A549 (cell line): Measurements from ENCODE around the gene COMT. TPM values are rescaled to one million over a fixed set of nuclear protein-coding genes. Genes with fewer than 3 reads are reported as not detected.

Experiments
- ATAC-seq, 2 experiments: fragments of 200-7000 bp in 1 of 2; fragments of >200 bp in 1 of 2; cut with Nextera tagmentation in 1 of 2; cut with Tn5 transposase in 1 of 2; 3 replicates each; pipeline versions ENCODE4 v1.8.0 to v1.9.1; 2018 to 2020; ENCODE audit warnings: mild to moderate bottlenecking in 1 of 2, moderate library complexity in 1 of 2
- CTCF ChIA-PET: fragments of 300-600 bp; sonication (Branson Sonifier 250); formaldehyde crosslinking; extraction: SDS; loops from one replicate; lab custom pipeline; 2021; ENCODE audit warnings: antibody characterized with exemption, inconsistent platforms; lab: Yijun Ruan, JAX
- POLR2A ChIA-PET: fragments of 350-600 bp; formaldehyde crosslinking; extraction: SDS; loops from one replicate; lab custom pipeline; 2021; ENCODE audit warnings: antibody characterized with exemption, inconsistent platforms; lab: Yijun Ruan, JAX
- DNase-seq, 2 experiments: peaks; one replicate each; pipeline versions ENCODE4 v3.0.0 to v3.0.0-alpha.2; 2011 to 2016; ENCODE audit warnings: low read depth in 1 of 2, low spot score in 1 of 2
- FAIRE-seq: peaks from 2 replicates; lab custom pipeline; 2011; peaks lifted over from hg19 to GRCh38; lab: Jason Lieb, UNC
- H3K27ac ChIP-seq, 2 experiments: fragments of >200 bp; sonication (Bioruptor Twin); formaldehyde crosslinking; 3 replicates each; pipeline ENCODE4 v1.5.1; 2016 to 2017
- H3K4me1 ChIP-seq: fragments of >200 bp; sonication (Bioruptor Twin); formaldehyde crosslinking; 3 replicates; pipeline ENCODE4 v1.6.1; 2016
- H3K4me2 ChIP-seq: fragments of >200 bp; sonication (Bioruptor Twin); formaldehyde crosslinking; 3 replicates; pipeline ENCODE4 v1.6.1; 2016
- H3K4me3 ChIP-seq: fragments of >200 bp; sonication (Bioruptor Twin); formaldehyde crosslinking; 3 replicates; pipeline ENCODE4 v1.5.1; 2016
- H3K9me3 ChIP-seq: fragments of >200 bp; sonication (Bioruptor Twin); formaldehyde crosslinking; 3 replicates; pipeline ENCODE4 v1.6.1; 2016
- ATOH8 ChIP-seq: fragments of 250-450 bp; sonication (Bioruptor Pico); IDR thresholded peaks from 2 replicates; pipeline ENCODE4 v1.5.0; 2020; ENCODE audit warnings: low read depth, mild to moderate bottlenecking, moderate library complexity
- CHD2 ChIP-seq: fragments of 150-350 bp; IDR thresholded peaks from 2 replicates; pipeline ENCODE4 v1.6.1; 2014; ENCODE audit warnings: low read length; ENCODE audit not compliant: partially characterized antibody
- EHF ChIP-seq: fragments of 250-450 bp; sonication (Bioruptor Pico); IDR thresholded peaks from 2 replicates; pipeline ENCODE4 v1.5.0; 2020; ENCODE audit warnings: mild to moderate bottlenecking
- EP300 ChIP-seq, 2 experiments: fragments of >200 bp; sonication (Bioruptor Twin); formaldehyde crosslinking; IDR thresholded peaks; 2 replicates in 1 of 2; 3 replicates in 1 of 2; pipeline ENCODE4 v1.6.1; 2016 to 2017
- FOSL2 ChIP-seq, 2 experiments: fragments of 450-650 bp in 1 of 2; fragments of >200 bp in 1 of 2; sonication (Bioruptor Twin) in 1 of 2; formaldehyde crosslinking; IDR thresholded peaks; 2 replicates each; pipeline versions ENCODE4 v1.5.0 to v1.6.1; 2016 to 2020; ENCODE audit warnings: mild to moderate bottlenecking in 1 of 2, moderate library complexity in 1 of 2
- GATA3 ChIP-seq: IDR thresholded peaks from 2 replicates; pipeline ENCODE4 v1.6.1; 2012; ENCODE audit warnings: borderline replicate concordance
- HOXA7 ChIP-seq: fragments of 250-450 bp; sonication (Bioruptor Pico); IDR thresholded peaks from 2 replicates; pipeline ENCODE4 v1.5.0; 2020; ENCODE audit warnings: mild to moderate bottlenecking, moderate library complexity
- JUN ChIP-seq, 2 experiments: fragments of >200 bp; sonication (Bioruptor Twin); formaldehyde crosslinking; IDR thresholded peaks; 2 replicates in 1 of 2; 3 replicates in 1 of 2; pipeline ENCODE4 v1.6.1; 2016 to 2017
- JUNB ChIP-seq: fragments of >200 bp; sonication (Bioruptor Twin); formaldehyde crosslinking; IDR thresholded peaks from 2 replicates; pipeline ENCODE4 v1.6.1; 2016
- KDM1A ChIP-seq: fragments of 200-600 bp; sonication (generic); IDR thresholded peaks from 2 replicates; pipeline ENCODE4 v1.6.1; 2016; ENCODE audit warnings: low read depth, mild to moderate bottlenecking
- KDM5A ChIP-seq: fragments of 200-600 bp; sonication (generic); IDR thresholded peaks from 2 replicates; pipeline ENCODE4 v1.6.1; 2016; ENCODE audit warnings: antibody characterized with exemption, mild to moderate bottlenecking
- NPAS2 ChIP-seq: fragments of 250-450 bp; sonication (Bioruptor Pico); IDR thresholded peaks from 2 replicates; pipeline ENCODE4 v1.8.0; 2022; ENCODE audit warnings: mild to moderate bottlenecking, moderate library complexity, borderline replicate concordance
- NR3C1 ChIP-seq: fragments of >200 bp; sonication (Bioruptor Twin); formaldehyde crosslinking; IDR thresholded peaks from 3 replicates; pipeline ENCODE4 v1.6.1; 2017
- PHF8 ChIP-seq: fragments of 200-600 bp; sonication (generic); IDR thresholded peaks from 2 replicates; pipeline ENCODE4 v1.6.1; 2016; ENCODE audit warnings: low read depth, mild to moderate bottlenecking, antibody characterized with exemption, moderate library complexity, borderline replicate concordance
- POLR2AphosphoS2 ChIP-seq: conservative IDR thresholded peaks from 2 replicates; pipeline ENCODE4 v1.6.1; 2012; ENCODE audit warnings: low read length, improper control_type of control experiment, inconsistent platforms
- RARB ChIP-seq: fragments of 250-450 bp; sonication (Bioruptor Pico); IDR thresholded peaks from 2 replicates; pipeline ENCODE4 v1.8.0; 2021; ENCODE audit warnings: mild to moderate bottlenecking, moderate library complexity
- RCOR1 ChIP-seq: fragments of 150-350 bp; IDR thresholded peaks from 2 replicates; pipeline ENCODE4 v1.6.1; 2014; ENCODE audit warnings: antibody characterized with exemption, low read length, low read depth
- RFX5 ChIP-seq: fragments of 450-650 bp; IDR thresholded peaks from 2 replicates; pipeline ENCODE4 v1.7.1; 2014; ENCODE audit warnings: antibody characterized with exemption, mild to moderate bottlenecking, moderate library complexity
- SMC3 ChIP-seq: fragments of >200 bp; sonication (Bioruptor Twin); formaldehyde crosslinking; IDR thresholded peaks from 3 replicates; pipeline ENCODE4 v1.6.1; 2018; ENCODE audit warnings: inconsistent platforms
- TP53 ChIP-seq: fragments of 250-450 bp; sonication (Bioruptor Pico); IDR thresholded peaks from 2 replicates; pipeline ENCODE4 v1.5.0; 2021; ENCODE audit warnings: mild to moderate bottlenecking, moderate library complexity
- ZC3H11A ChIP-seq: fragments of 450-650 bp; IDR thresholded peaks from 2 replicates; pipeline ENCODE4 v1.6.1; 2014; ENCODE audit warnings: antibody characterized with exemption, mild to moderate bottlenecking
- ZFP36 ChIP-seq: fragments of 450-650 bp; IDR thresholded peaks from 2 replicates; pipeline ENCODE4 v1.6.1; 2014; ENCODE audit warnings: borderline replicate concordance; ENCODE audit not compliant: partially characterized antibody
- WGBS: methylation state at CpG from one replicate; pipeline ENCODE4 v1.1.6; 2017; ENCODE audit errors: missing lambda C conversion rate; 5-methylcytosine and 5-hydroxymethylcytosine counted together
- polyA plus RNA-seq, 4 experiments: library from polyadenylated mRNA; depleted of rRNA in 3 of 4; stranded (reverse); fragments of >200 nt; fragmentation: RNase III in 1 of 4; extraction: RNeasy Plus Mini Kit Qiagen cat#74134 plus additional on column Dnase treatment in 1 of 4; gene quantifications; 2 replicates in 3 of 4; 3 replicates in 1 of 4; pipeline ENCODE4 v1.2.3, GENCODE V29; 2011 to 2017
- TF ChIP-seq, protein P1 (sequence below): fragments of >200 bp; sonication (Bioruptor Twin); formaldehyde crosslinking; IDR thresholded peaks from 2 replicates; pipeline ENCODE4 v1.6.1; 2016
- TF ChIP-seq, protein P2 (sequence below): fragments of >200 bp; sonication (Bioruptor Twin); formaldehyde crosslinking; IDR thresholded peaks from 3 replicates; pipeline ENCODE4 v1.5.1; 2016

The COMT gene
- polyA plus RNA-seq, 2 of the 4 experiments (the other 2 are of a cell fraction) = 72.3 to 125 TPM

- Histone ChIP-seq H3K4me1 (peaks cover 5% of the 10 kb centered on the region; the same call in 1 of the 3 replicates), H3K4me2 (no peak overlapping the region), H3K27ac (no peak overlapping the region), H3K4me3 (no peak overlapping the region), H3K9me3 (no peaks in the 10 kb centered on the region)
- ATAC-seq (no peak), DNase-seq (no peak), FAIRE-seq (no peak)
- 95% methylated on average over 37 of the region's 46 CpGs for WGBS
- CTCF ChIA-PET = interaction anchor here (1.0 to 7.7 kb wide), 5 partner anchors 10 to 76 kb away, joined by 4 to 89 read pairs (median 4); no protein-coding TSS in a partner anchor
- TF ChIP-seq KDM1A = no peak
- TF ChIP-seq NR3C1 = no peak
- no peak for TF ChIP-seq SMC3
- no peak for TF ChIP-seq PHF8
- TF ChIP-seq FOSL2 (IDR thresholded peaks at IDR 0.05) = no peak
- TF ChIP-seq FOSL2 (CRISPR knock-in tag; IDR thresholded peaks at IDR 0.05) = no peak
- TF ChIP-seq ZC3H11A = no peak
- no peak for TF ChIP-seq NPAS2 (CRISPR knock-in tag)
- no peak for TF ChIP-seq RARB (CRISPR knock-in tag)
- TF ChIP-seq, protein P1, sequence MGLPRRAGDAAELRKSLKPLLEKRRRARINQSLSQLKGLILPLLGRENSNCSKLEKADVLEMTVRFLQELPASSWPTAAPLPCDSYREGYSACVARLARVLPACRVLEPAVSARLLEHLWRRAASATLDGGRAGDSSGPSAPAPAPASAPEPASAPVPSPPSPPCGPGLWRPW = no peak
- TF ChIP-seq TP53 (CRISPR knock-in tag) = no peak
- TF ChIP-seq RFX5 = no peak
- POLR2A ChIA-PET = no interaction called here
These were observed 32.1 kb downstream of the COMT start for GRCh38 chr22:19973551-19974267.

DNA sequence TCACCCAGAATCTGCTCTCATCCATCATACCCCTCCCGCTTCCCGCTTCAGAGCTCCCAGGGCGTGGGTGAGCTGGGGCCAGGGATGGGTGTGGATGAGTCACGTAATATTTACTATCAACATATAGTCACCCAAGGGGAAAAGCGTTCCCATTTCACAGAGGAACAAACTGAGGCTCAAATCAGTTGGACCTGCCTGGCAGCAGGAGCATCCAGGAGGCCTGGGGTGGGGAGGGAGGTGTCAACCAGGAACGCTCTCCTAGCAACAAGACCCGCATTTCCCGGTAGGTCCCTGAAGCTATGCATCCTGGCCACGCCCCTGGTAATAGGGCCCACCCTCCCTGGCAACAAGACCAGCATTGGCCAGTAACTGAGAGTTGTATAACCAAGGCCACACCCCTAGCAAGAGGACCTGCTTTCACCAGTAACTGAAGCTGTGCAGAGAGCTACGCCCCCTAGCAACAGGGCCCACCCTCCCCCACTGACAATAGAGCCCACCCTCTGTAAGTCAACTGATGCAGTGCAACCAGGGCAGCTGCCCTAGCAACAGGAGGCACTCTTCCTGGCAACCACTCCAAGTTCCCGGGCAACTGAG lies 32.8 kb downstream of the COMT start:
- DNase-seq = peak; percentile 57 to 62
- Histone ChIP-seq H3K4me2 (no peak overlapping the region), H3K27ac (no peak overlapping the region), H3K9me3 (no peaks in the 10 kb centered on the region), H3K4me1 (peaks cover 5% of the 10 kb centered on the region; the same call in 1 of the 3 replicates), H3K4me3 (no peak overlapping the region)
- peak in 1 of 2 experiments; percentile 67; a peak in 3 of 6 replicates for ATAC-seq
- no peak for TF ChIP-seq EHF (CRISPR knock-in tag)
- no peak for TF ChIP-seq POLR2AphosphoS2
- no peak for TF ChIP-seq CHD2
- no peak for TF ChIP-seq JUNB
- TF ChIP-seq TP53 (CRISPR knock-in tag) = no peak
- TF ChIP-seq ZFP36 = no peak
- TF ChIP-seq GATA3 = no peak
- TF ChIP-seq HOXA7 = no peak
- TF ChIP-seq JUN (IDR thresholded peaks at IDR 0.05) = no peak
- no peak for TF ChIP-seq RCOR1
- no peak for TF ChIP-seq FOSL2 (IDR thresholded peaks at IDR 0.05)
- peak; percentile 45; the same call in 1 of the 2 replicates for TF ChIP-seq FOSL2 (CRISPR knock-in tag; IDR thresholded peaks at IDR 0.05)
- no peak for TF ChIP-seq EP300 (IDR thresholded peaks at IDR 0.05)
- TF ChIP-seq KDM5A = no peak
- TF ChIP-seq ZC3H11A = no peak
- peak; percentile 80; the same call in 1 of the 2 replicates for TF ChIP-seq KDM1A
- TF ChIP-seq, protein P2, sequence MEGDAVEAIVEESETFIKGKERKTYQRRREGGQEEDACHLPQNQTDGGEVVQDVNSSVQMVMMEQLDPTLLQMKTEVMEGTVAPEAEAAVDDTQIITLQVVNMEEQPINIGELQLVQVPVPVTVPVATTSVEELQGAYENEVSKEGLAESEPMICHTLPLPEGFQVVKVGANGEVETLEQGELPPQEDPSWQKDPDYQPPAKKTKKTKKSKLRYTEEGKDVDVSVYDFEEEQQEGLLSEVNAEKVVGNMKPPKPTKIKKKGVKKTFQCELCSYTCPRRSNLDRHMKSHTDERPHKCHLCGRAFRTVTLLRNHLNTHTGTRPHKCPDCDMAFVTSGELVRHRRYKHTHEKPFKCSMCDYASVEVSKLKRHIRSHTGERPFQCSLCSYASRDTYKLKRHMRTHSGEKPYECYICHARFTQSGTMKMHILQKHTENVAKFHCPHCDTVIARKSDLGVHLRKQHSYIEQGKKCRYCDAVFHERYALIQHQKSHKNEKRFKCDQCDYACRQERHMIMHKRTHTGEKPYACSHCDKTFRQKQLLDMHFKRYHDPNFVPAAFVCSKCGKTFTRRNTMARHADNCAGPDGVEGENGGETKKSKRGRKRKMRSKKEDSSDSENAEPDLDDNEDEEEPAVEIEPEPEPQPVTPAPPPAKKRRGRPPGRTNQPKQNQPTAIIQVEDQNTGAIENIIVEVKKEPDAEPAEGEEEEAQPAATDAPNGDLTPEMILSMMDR = no peak
- no peak for TF ChIP-seq ATOH8
- ChIA-PET POLR2A (no interaction called here), CTCF (interaction anchor here (1.0 to 7.7 kb wide), 4 partner anchors 11 to 76 kb away, joined by 4 to 89 read pairs (median 6); no protein-coding TSS in a partner anchor)
- FAIRE-seq = no peak
- WGBS = 58% methylated on average over 8 of the region's 11 CpGs
